ENCODE results near the gene INTS7.
A peak's percentile ranks its signal among the peaks of the same experiment; 100 is the strongest.
"Not testable (repeated sequence)": the region's sequence is repeated elsewhere in the genome, so short reads cannot be mapped to it uniquely, and the experiment has no call there.

The INTS7 gene

DNA sequence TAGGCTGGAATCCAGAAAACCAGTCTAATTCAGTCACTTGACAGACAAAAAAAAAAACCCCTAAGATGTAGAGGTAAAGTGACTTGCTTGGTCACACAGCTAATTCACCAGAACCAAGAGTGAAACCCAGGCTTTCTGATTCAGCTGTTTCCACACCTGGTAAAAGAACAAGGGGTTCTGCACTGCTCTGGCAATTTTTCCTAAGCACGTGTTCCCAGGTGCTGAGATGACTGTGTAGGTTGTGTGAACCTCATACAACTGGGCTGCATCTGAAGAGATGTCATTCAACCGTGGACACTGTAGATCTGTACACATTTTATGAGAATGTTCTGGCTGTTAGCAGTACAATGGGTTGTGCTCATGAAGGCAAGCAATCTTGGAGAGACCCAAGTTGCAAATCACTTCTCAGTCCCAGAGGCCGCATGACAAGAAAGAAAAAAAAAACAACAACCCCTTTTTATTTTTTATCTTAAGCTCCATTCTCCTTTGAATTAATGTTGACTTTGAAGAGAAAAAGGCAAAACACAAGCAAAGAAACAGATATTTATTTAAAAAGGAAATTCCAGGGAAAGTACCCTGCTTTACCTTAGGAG is 95.4 kb downstream of the INTS7 start:
- Histone ChIP-seq H3K9me3 (ENCODE audit: control insufficient read depth in 5 of 5, low read length in 5 of 5) (no peaks in the 10 kb centered on the region), H3K4me3 (ENCODE audit: low read depth in 1 of 5, low read length in 5 of 5) (no peak overlapping the region), H3K27me3 (ENCODE audit: control insufficient read depth in 5 of 5, insufficient read depth in 4 of 5, low read length in 5 of 5) (no peaks in the 10 kb centered on the region), H3K9ac (ENCODE audit: low read length in 5 of 5) (no peak overlapping the region), H3K4me1 (ENCODE audit: control insufficient read depth in 5 of 5, insufficient read depth in 5 of 5, low read length in 5 of 5) (peaks cover 0 to 11% (median 9%) of the 10 kb centered on the region in 5 donors), H3K36me3 (ENCODE audit: control insufficient read depth in 5 of 5, insufficient read depth in 5 of 5, low read length in 5 of 5) (peaks cover 0 to 9% (median 7%) of the 10 kb centered on the region in 5 donors), H3K27ac (ENCODE audit: low read depth, low read length) (no peak overlapping the region)

GRCh38 chr1:211938561-211938997 is 96.8 kb downstream of the INTS7 start:
- H3K27ac ChIP-seq (ENCODE audit: low read depth, low read length) = no peak overlapping the region
- peak overlapping the region; percentile 2 to 63 (median 28) for H3K9ac ChIP-seq (ENCODE audit: low read length in 5 of 5)
- H3K27me3 ChIP-seq (ENCODE audit: control insufficient read depth in 5 of 5, insufficient read depth in 4 of 5, low read length in 5 of 5) = no peaks in the 10 kb centered on the region
- H3K36me3 ChIP-seq (ENCODE audit: control insufficient read depth in 5 of 5, insufficient read depth in 5 of 5, low read length in 5 of 5) = peaks cover 0 to 7% (median 4%) of the 10 kb centered on the region in 5 donors
- no peaks in the 10 kb centered on the region for H3K9me3 ChIP-seq (ENCODE audit: control insufficient read depth in 5 of 5, low read length in 5 of 5)
- H3K4me3 ChIP-seq (ENCODE audit: low read depth in 1 of 5, low read length in 5 of 5) = peak overlapping the region; percentile 33 to 61 (median 51)
- peaks cover 0 to 11% (median 9%) of the 10 kb centered on the region in 5 donors for H3K4me1 ChIP-seq (ENCODE audit: control insufficient read depth in 5 of 5, insufficient read depth in 5 of 5, low read length in 5 of 5)

DNA sequence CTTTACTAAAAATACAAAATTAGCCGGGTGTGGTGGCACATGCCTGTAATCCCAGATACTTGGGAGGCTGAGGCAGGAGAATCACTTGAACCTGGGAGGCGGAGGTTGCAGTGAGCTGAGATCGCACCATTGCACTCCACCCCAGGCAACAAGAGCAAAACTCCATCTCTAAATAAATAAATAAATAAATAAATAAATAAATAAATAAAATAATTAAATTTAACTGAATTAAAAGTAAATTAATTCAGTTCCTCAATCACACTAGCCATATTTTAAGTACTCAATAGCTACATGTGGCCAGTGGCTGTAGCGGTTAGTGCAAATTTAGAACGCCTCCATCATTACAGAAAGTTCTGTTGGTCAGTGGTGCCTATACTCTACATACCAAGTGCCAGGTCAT is 97.9 kb downstream of the INTS7 start:
- not testable (repeated sequence) for H3K36me3 ChIP-seq (ENCODE audit: control insufficient read depth in 5 of 5, insufficient read depth in 5 of 5, low read length in 5 of 5); H3K27ac ChIP-seq (ENCODE audit: low read depth, low read length); H3K9me3 ChIP-seq (ENCODE audit: control insufficient read depth in 5 of 5, low read length in 5 of 5)

DNA sequence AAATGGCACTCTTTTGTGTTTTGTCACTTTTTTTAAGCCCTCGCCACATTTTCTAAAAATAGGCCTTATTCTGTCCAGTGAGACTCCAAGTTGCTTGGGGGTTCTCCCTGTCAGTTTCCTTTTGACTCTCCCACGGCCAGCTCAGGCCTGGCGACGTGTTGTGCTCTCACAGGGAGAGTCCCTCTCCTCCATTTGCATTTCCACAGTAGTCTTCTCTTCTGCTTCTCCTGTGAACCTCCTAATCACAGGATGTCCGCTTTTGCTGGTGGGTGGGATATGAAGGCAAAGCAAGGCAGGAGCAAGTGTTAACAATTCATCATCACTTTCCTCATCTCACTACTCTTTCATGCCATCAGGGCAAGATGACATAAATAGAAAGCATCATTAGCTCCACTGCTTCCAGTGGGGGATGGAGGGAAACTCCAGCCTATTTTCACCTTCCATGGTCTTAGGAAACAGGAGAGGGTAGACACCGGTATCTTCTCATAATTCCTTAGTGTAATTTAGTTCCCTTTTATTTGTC is 99.8 kb downstream of the INTS7 start:
- Histone ChIP-seq H3K4me3 (ENCODE audit: low read depth in 1 of 5, low read length in 5 of 5) (no peak overlapping the region), H3K27me3 (ENCODE audit: control insufficient read depth in 5 of 5, insufficient read depth in 4 of 5, low read length in 5 of 5) (no peaks in the 10 kb centered on the region), H3K9me3 (ENCODE audit: control insufficient read depth in 5 of 5, low read length in 5 of 5) (no peaks in the 10 kb centered on the region), H3K27ac (ENCODE audit: low read depth, low read length) (no peak overlapping the region), H3K9ac (ENCODE audit: low read length in 5 of 5) (no peak overlapping the region), H3K36me3 (ENCODE audit: control insufficient read depth in 5 of 5, insufficient read depth in 5 of 5, low read length in 5 of 5) (no peaks in the 10 kb centered on the region), H3K4me1 (ENCODE audit: control insufficient read depth in 5 of 5, insufficient read depth in 5 of 5, low read length in 5 of 5) (peaks cover 0 to 21% (median 11%) of the 10 kb centered on the region in 5 donors)

More for the DNA sequence above, 97.9 kb downstream of the INTS7 start:
- H3K9ac ChIP-seq (ENCODE audit: low read length in 5 of 5); H3K4me3 ChIP-seq (ENCODE audit: low read depth in 1 of 5, low read length in 5 of 5); H3K27me3 ChIP-seq (ENCODE audit: control insufficient read depth in 5 of 5, insufficient read depth in 4 of 5, low read length in 5 of 5): not testable (repeated sequence)
- H3K4me1 ChIP-seq (ENCODE audit: control insufficient read depth in 5 of 5, insufficient read depth in 5 of 5, low read length in 5 of 5) = peaks cover 0 to 21% (median 11%) of the 10 kb centered on the region in 5 donors

DNA sequence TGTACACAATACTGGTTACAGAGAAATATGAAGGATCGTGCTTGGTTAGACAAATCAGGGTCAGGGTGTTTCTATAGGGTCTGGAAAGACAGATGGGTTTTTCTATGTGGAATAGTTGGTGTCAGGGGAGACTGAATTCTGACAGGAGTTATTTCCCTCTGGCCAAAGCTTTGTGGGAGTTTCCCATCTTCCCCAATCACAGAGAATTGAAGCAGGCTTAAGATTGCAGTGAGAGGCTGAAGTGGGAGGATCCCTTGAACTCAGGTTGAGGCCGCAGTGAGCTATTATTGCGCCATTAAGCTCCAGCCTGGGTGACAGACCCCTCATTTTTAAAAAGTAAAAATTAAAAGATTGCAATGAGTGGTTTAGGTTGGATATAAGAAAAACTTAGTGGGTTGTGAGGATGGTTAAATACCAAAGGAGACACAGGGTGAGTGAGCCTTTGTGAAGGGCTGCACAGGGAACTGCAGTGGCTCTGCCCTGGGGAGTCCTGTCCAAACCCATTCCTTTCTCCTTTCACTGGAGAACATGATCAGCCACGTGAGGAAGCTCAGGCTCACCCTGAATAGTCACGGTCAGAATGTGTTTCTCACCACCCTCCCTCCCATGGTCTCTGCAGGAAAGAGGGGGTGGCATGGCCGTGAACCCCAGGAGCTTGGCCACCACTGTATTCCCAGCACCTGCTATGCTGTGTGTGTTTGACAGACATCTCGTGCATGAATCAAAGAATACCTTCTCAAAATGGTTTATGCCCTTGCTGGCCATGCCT is 101.2 kb downstream of the INTS7 start:
- H3K9me3 ChIP-seq (ENCODE audit: control insufficient read depth in 5 of 5, low read length in 5 of 5) = no peaks in the 10 kb centered on the region
- H3K4me1 ChIP-seq (ENCODE audit: control insufficient read depth in 5 of 5, insufficient read depth in 5 of 5, low read length in 5 of 5) = peaks cover 0 to 24% (median 13%) of the 10 kb centered on the region in 5 donors
- H3K27ac ChIP-seq (ENCODE audit: low read depth, low read length) = no peak overlapping the region
- no peak overlapping the region for H3K9ac ChIP-seq (ENCODE audit: low read length in 5 of 5)
- H3K36me3 ChIP-seq (ENCODE audit: control insufficient read depth in 5 of 5, insufficient read depth in 5 of 5, low read length in 5 of 5) = no peaks in the 10 kb centered on the region
- H3K27me3 ChIP-seq (ENCODE audit: control insufficient read depth in 5 of 5, insufficient read depth in 4 of 5, low read length in 5 of 5) = no peaks in the 10 kb centered on the region
- H3K4me3 ChIP-seq (ENCODE audit: low read depth in 1 of 5, low read length in 5 of 5) = no peak overlapping the region

- no peak overlapping the region for H3K27ac ChIP-seq (ENCODE audit: low read depth, low read length)
- H3K36me3 ChIP-seq (ENCODE audit: control insufficient read depth in 5 of 5, insufficient read depth in 5 of 5, low read length in 5 of 5) = no peaks in the 10 kb centered on the region
- H3K4me3 ChIP-seq (ENCODE audit: low read depth in 1 of 5, low read length in 5 of 5) = no peak overlapping the region
- H3K27me3 ChIP-seq (ENCODE audit: control insufficient read depth in 5 of 5, insufficient read depth in 4 of 5, low read length in 5 of 5) = no peaks in the 10 kb centered on the region
- H3K9ac ChIP-seq (ENCODE audit: low read length in 5 of 5) = no peak overlapping the region
- peaks cover 0 to 24% (median 14%) of the 10 kb centered on the region in 5 donors for H3K4me1 ChIP-seq (ENCODE audit: control insufficient read depth in 5 of 5, insufficient read depth in 5 of 5, low read length in 5 of 5)
- H3K9me3 ChIP-seq (ENCODE audit: control insufficient read depth in 5 of 5, low read length in 5 of 5) = no peaks in the 10 kb centered on the region
These were observed 102.5 kb downstream of the INTS7 start for GRCh38 chr1:211932933-211933254.

- H3K9me3 ChIP-seq (ENCODE audit: control insufficient read depth in 5 of 5, low read length in 5 of 5) = no peaks in the 10 kb centered on the region
- no peaks in the 10 kb centered on the region for H3K27me3 ChIP-seq (ENCODE audit: control insufficient read depth in 5 of 5, insufficient read depth in 4 of 5, low read length in 5 of 5)
- H3K36me3 ChIP-seq (ENCODE audit: control insufficient read depth in 5 of 5, insufficient read depth in 5 of 5, low read length in 5 of 5) = no peaks in the 10 kb centered on the region
- H3K4me1 ChIP-seq (ENCODE audit: control insufficient read depth in 5 of 5, insufficient read depth in 5 of 5, low read length in 5 of 5) = peaks cover 0 to 24% (median 14%) of the 10 kb centered on the region in 5 donors
- H3K9ac ChIP-seq (ENCODE audit: low read length in 5 of 5) = no peak overlapping the region
- no peak overlapping the region for H3K4me3 ChIP-seq (ENCODE audit: low read depth in 1 of 5, low read length in 5 of 5)
- no peak overlapping the region for H3K27ac ChIP-seq (ENCODE audit: low read depth, low read length)
These were observed 103.0 kb downstream of the INTS7 start for GRCh38 chr1:211932231-211932932.

DNA sequence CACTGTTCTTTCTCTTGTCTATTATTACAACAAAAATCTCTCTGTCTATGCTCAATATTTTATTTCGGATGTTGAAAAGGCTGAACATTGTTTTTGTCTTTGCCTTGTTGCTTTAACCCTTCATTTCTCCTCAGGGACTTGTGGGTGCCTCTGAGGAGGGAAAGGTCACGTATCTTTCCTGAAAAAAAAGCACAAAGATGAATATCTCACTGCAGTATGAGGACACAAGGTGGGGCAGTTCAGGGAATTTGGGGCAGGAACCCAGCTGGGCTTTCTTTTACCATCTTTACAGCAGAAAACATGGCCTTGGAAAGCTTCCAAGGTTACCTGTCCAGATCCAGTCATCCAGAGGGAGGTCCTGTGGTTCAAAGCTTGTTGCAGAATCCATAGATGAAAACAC is 105.7 kb downstream of the INTS7 start:
- Histone ChIP-seq H3K36me3 (ENCODE audit: control insufficient read depth in 5 of 5, insufficient read depth in 5 of 5, low read length in 5 of 5) (no peaks in the 10 kb centered on the region), H3K4me3 (ENCODE audit: low read depth in 1 of 5, low read length in 5 of 5) (no peak overlapping the region), H3K27me3 (ENCODE audit: control insufficient read depth in 5 of 5, insufficient read depth in 4 of 5, low read length in 5 of 5) (no peaks in the 10 kb centered on the region), H3K27ac (ENCODE audit: low read depth, low read length) (no peak overlapping the region), H3K9ac (ENCODE audit: low read length in 5 of 5) (no peak overlapping the region), H3K4me1 (ENCODE audit: control insufficient read depth in 5 of 5, insufficient read depth in 5 of 5, low read length in 5 of 5) (peaks cover 0 to 24% (median 14%) of the 10 kb centered on the region in 5 donors), H3K9me3 (ENCODE audit: control insufficient read depth in 5 of 5, low read length in 5 of 5) (no peaks in the 10 kb centered on the region)

GRCh38 chr1:211928993-211929637 is 106.2 kb downstream of the INTS7 start:
- Histone ChIP-seq H3K27me3 (ENCODE audit: control insufficient read depth in 5 of 5, insufficient read depth in 4 of 5, low read length in 5 of 5) (no peaks in the 10 kb centered on the region), H3K9me3 (ENCODE audit: control insufficient read depth in 5 of 5, low read length in 5 of 5) (no peaks in the 10 kb centered on the region), H3K9ac (ENCODE audit: low read length in 5 of 5) (no peak overlapping the region), H3K4me1 (ENCODE audit: control insufficient read depth in 5 of 5, insufficient read depth in 5 of 5, low read length in 5 of 5) (peaks cover 0 to 24% (median 14%) of the 10 kb centered on the region in 5 donors), H3K4me3 (ENCODE audit: low read depth in 1 of 5, low read length in 5 of 5) (peak overlapping the region in 1 of 5 donors; percentile 1), H3K27ac (ENCODE audit: low read depth, low read length) (no peak overlapping the region), H3K36me3 (ENCODE audit: control insufficient read depth in 5 of 5, insufficient read depth in 5 of 5, low read length in 5 of 5) (no peaks in the 10 kb centered on the region)

Data from subcutaneous abdominal adipose tissue (tissue), 5 donors.